GM12878 (cell line): ENCODE measurements around the gene SYNRG.

Experiments
- CTCF ChIP-seq, 3 experiments: IDR thresholded peaks in 2 of 3; conservative IDR thresholded peaks in 1 of 3; 2 replicates each; pipeline ENCODE4 v1.5.1; 2011; ENCODE audit warnings: low read depth in 3 of 3, low read length in 3 of 3, mild to moderate bottlenecking in 3 of 3, control low read depth in 2 of 3, moderate library complexity in 2 of 3, inconsistent platforms in 1 of 3, mixed read lengths in 1 of 3; ENCODE audit not compliant: control insufficient read depth in 2 of 3, insufficient read depth in 1 of 3; ENCODE audit errors: extremely low read depth in 1 of 3
- EP300 ChIP-seq, 2 experiments: fragments of 150-350 bp in 1 of 2; IDR thresholded peaks; 2 replicates each; pipeline ENCODE4 v1.6.1; 2011 to 2012; ENCODE audit warnings: low read depth in 2 of 2, low read length in 2 of 2, borderline replicate concordance in 1 of 2, improper control_type of control experiment in 1 of 2, inconsistent platforms in 1 of 2; ENCODE audit not compliant: control insufficient read depth in 1 of 2
- PAX5 ChIP-seq: IDR thresholded peaks from 2 replicates; pipeline ENCODE4 v1.6.1; 2011; ENCODE audit warnings: low read depth, low read length, borderline replicate concordance
- POLR2A ChIP-seq: IDR thresholded peaks from 2 replicates; pipeline ENCODE4 v1.6.1; 2011; ENCODE audit warnings: low read depth, mild to moderate bottlenecking, low read length
- ZNF274 ChIP-seq: IDR thresholded peaks from one replicate; pipeline ENCODE4 v1.8.0; 2011; ENCODE audit not compliant: insufficient read length, insufficient read depth
- TF ChIP-seq, protein P1 (sequence below): IDR thresholded peaks from 2 replicates; pipeline ENCODE4 v1.6.1; 2012; ENCODE audit warnings: mild to moderate bottlenecking, low read depth, low read length
- TF ChIP-seq, protein P2 (sequence below): fragments of 450-650 bp; IDR thresholded peaks from 2 replicates; pipeline ENCODE4 v1.6.1; 2018; ENCODE audit warnings: mild to moderate bottlenecking, low read depth, moderate library complexity; ENCODE audit not compliant: partially characterized antibody

DNA sequence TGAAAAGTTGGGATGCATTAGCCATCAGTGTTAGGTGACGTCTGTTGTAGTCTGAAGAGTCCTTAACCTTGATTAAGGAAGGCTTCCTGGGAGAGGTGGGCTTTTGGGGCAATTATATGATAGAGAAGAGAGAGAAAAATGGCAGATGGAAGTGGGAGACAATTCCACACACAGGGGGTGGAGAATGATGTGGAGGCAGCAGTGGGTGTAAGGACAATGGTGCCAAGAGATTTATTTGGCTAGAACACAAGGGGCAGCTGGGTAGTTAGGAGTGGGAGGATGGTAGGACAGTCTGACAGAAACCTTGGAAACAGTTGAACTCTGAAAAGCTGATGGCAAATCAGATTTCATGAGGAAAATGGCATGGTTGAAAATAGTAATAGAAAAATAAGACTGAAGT is 130.2 kb downstream of the SYNRG start:
- TF ChIP-seq, protein P1, sequence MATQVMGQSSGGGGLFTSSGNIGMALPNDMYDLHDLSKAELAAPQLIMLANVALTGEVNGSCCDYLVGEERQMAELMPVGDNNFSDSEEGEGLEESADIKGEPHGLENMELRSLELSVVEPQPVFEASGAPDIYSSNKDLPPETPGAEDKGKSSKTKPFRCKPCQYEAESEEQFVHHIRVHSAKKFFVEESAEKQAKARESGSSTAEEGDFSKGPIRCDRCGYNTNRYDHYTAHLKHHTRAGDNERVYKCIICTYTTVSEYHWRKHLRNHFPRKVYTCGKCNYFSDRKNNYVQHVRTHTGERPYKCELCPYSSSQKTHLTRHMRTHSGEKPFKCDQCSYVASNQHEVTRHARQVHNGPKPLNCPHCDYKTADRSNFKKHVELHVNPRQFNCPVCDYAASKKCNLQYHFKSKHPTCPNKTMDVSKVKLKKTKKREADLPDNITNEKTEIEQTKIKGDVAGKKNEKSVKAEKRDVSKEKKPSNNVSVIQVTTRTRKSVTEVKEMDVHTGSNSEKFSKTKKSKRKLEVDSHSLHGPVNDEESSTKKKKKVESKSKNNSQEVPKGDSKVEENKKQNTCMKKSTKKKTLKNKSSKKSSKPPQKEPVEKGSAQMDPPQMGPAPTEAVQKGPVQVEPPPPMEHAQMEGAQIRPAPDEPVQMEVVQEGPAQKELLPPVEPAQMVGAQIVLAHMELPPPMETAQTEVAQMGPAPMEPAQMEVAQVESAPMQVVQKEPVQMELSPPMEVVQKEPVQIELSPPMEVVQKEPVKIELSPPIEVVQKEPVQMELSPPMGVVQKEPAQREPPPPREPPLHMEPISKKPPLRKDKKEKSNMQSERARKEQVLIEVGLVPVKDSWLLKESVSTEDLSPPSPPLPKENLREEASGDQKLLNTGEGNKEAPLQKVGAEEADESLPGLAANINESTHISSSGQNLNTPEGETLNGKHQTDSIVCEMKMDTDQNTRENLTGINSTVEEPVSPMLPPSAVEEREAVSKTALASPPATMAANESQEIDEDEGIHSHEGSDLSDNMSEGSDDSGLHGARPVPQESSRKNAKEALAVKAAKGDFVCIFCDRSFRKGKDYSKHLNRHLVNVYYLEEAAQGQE: no peak
- TF ChIP-seq EP300 (IDR thresholded peaks at IDR 0.05; ENCODE audit: borderline replicate concordance in 1 of 2, control insufficient read depth in 1 of 2, low read depth in 2 of 2, low read length in 2 of 2) (no peak), ZNF274 (no peak), POLR2A (no peak), PAX5 (no peak), CTCF (IDR thresholded peaks at IDR 0.05 in 2 of 3, conservative IDR thresholded peaks at IDR 0.05 in 1 of 3; ENCODE audit: control insufficient read depth in 2 of 3, extremely low read depth in 1 of 3, insufficient read depth in 1 of 3, low read depth in 3 of 3, low read length in 3 of 3) (no peak)
- TF ChIP-seq, protein P2, sequence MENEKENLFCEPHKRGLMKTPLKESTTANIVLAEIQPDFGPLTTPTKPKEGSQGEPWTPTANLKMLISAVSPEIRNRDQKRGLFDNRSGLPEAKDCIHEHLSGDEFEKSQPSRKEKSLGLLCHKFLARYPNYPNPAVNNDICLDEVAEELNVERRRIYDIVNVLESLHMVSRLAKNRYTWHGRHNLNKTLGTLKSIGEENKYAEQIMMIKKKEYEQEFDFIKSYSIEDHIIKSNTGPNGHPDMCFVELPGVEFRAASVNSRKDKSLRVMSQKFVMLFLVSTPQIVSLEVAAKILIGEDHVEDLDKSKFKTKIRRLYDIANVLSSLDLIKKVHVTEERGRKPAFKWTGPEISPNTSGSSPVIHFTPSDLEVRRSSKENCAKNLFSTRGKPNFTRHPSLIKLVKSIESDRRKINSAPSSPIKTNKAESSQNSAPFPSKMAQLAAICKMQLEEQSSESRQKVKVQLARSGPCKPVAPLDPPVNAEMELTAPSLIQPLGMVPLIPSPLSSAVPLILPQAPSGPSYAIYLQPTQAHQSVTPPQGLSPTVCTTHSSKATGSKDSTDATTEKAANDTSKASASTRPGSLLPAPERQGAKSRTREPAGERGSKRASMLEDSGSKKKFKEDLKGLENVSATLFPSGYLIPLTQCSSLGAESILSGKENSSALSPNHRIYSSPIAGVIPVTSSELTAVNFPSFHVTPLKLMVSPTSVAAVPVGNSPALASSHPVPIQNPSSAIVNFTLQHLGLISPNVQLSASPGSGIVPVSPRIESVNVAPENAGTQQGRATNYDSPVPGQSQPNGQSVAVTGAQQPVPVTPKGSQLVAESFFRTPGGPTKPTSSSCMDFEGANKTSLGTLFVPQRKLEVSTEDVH: no peak
